K562 (cell line): ENCODE results near the gene CISD3. TPM values are rescaled to one million over a fixed set of nuclear protein-coding genes. Genes with fewer than 3 reads are reported as not detected.

Experiments used
- BCL6 ChIP-seq: fragments of 250-450 bp; sonication (Bioruptor Pico); IDR thresholded peaks from 2 replicates; pipeline ENCODE4 v1.4.0; 2020
- CBFB ChIP-seq: sonication (generic); formaldehyde crosslinking; IDR thresholded peaks from 2 replicates; pipeline ENCODE4 v1.4.0; 2020; ENCODE audit warnings: mild to moderate bottlenecking, missing genetic modification reagents
- CBX3 ChIP-seq, 2 experiments: IDR thresholded peaks; 1 replicate in 1 of 2; 2 replicates in 1 of 2; pipeline ENCODE4 v1.6.1; 2012; ENCODE audit warnings: inconsistent platforms in 2 of 2, low read length in 2 of 2, borderline replicate concordance in 1 of 2, control low read depth in 1 of 2
- CC2D1A ChIP-seq: fragments of 450-650 bp; IDR thresholded peaks from 2 replicates; pipeline ENCODE4 v1.6.1; 2017; ENCODE audit warnings: mild to moderate bottlenecking
- DACH1 ChIP-seq: fragments of 450-650 bp; IDR thresholded peaks from 2 replicates; pipeline ENCODE4 v1.6.1; 2018; ENCODE audit not compliant: partially characterized antibody
- DDX20 ChIP-seq: fragments of 450-650 bp; IDR thresholded peaks from 2 replicates; pipeline ENCODE4 v1.6.1; 2016; ENCODE audit warnings: missing genetic modification characterization, low read depth, mild to moderate bottlenecking, missing compliant biosample characterization, moderate library complexity
- ERF ChIP-seq: fragments of 450-650 bp; formaldehyde crosslinking; IDR thresholded peaks from 2 replicates; pipeline ENCODE4 v1.4.0; 2020; ENCODE audit warnings: mild to moderate bottlenecking, mixed read lengths
- ETV1 ChIP-seq: fragments of 450-650 bp; conservative IDR thresholded peaks from 2 replicates; pipeline ENCODE4 v1.6.1; 2016; ENCODE audit warnings: missing genetic modification characterization, control low read depth, low read depth, missing compliant biosample characterization
- FOSL1 ChIP-seq: fragments of 200-800 bp; sonication (Bioruptor generic); conservative IDR thresholded peaks from 2 replicates; pipeline ENCODE4 v1.6.1; 2016; ENCODE audit warnings: missing genetic modification characterization, missing compliant biosample characterization
- FOXA1 ChIP-seq: fragments of 450-650 bp; IDR thresholded peaks from 2 replicates; pipeline ENCODE4 v1.6.1; 2016; ENCODE audit warnings: mild to moderate bottlenecking, borderline replicate concordance
- FOXP1 ChIP-seq: sonication (generic); formaldehyde crosslinking; IDR thresholded peaks from 2 replicates; pipeline ENCODE4 v1.8.0; 2022; ENCODE audit warnings: mild to moderate bottlenecking, missing genetic modification reagents
- GABPA ChIP-seq: fragments of 200-800 bp; sonication (Bioruptor generic); conservative IDR thresholded peaks from 2 replicates; pipeline ENCODE4 v1.6.1; 2016; ENCODE audit warnings: low read depth, missing genetic modification characterization, missing compliant biosample characterization
- IRF2 ChIP-seq: sonication (generic); formaldehyde crosslinking; IDR thresholded peaks from 2 replicates; pipeline ENCODE4 v1.8.1; 2022; ENCODE audit warnings: mild to moderate bottlenecking, missing genetic modification reagents
- LARP7 ChIP-seq: fragments of 450-650 bp; IDR thresholded peaks from 2 replicates; pipeline ENCODE4 v1.6.1; 2016
- MTF1 ChIP-seq: fragments of 250-450 bp; sonication (Bioruptor Pico); IDR thresholded peaks from 2 replicates; pipeline ENCODE4 v1.9.0; 2021; ENCODE audit warnings: moderate library complexity, mild to moderate bottlenecking, inconsistent platforms, borderline replicate concordance
- NELFE ChIP-seq: IDR thresholded peaks from 2 replicates; pipeline ENCODE4 v1.6.1; 2011; ENCODE audit warnings: mild to moderate bottlenecking; ENCODE audit not compliant: insufficient read depth, insufficient read length
- NR0B1 ChIP-seq: fragments of 450-650 bp; IDR thresholded peaks from one replicate; pipeline ENCODE4 v1.6.1; 2018; ENCODE audit warnings: mild to moderate bottlenecking, moderate library complexity; ENCODE audit not compliant: partially characterized antibody
- NR1H2 ChIP-seq: sonication (generic); formaldehyde crosslinking; IDR thresholded peaks from 2 replicates; pipeline ENCODE4 v1.4.0; 2020; ENCODE audit warnings: mild to moderate bottlenecking, missing genetic modification reagents
- PHF20 ChIP-seq: fragments of 450-650 bp; IDR thresholded peaks from 2 replicates; pipeline ENCODE4 v1.6.1; 2018; ENCODE audit not compliant: partially characterized antibody
- POLR2H ChIP-seq: IDR thresholded peaks from 2 replicates; pipeline ENCODE4 v1.6.1; 2016; ENCODE audit warnings: missing genetic modification characterization, low read depth, mild to moderate bottlenecking, control low read depth, missing compliant biosample characterization, moderate library complexity
- PRMT5 ChIP-seq: sonication (generic); formaldehyde crosslinking; IDR thresholded peaks from 2 replicates; pipeline ENCODE4 v1.5.0; 2020; ENCODE audit warnings: missing genetic modification reagents
- RBM14 ChIP-seq: fragments of 200-400 bp; formaldehyde crosslinking; IDR thresholded peaks from 2 replicates; pipeline ENCODE4 v1.6.1; 2018; ENCODE audit warnings: low read depth, mild to moderate bottlenecking, low read length, moderate library complexity, borderline replicate concordance; ENCODE audit not compliant: insufficient read depth
- RBM17 ChIP-seq: fragments of 200-400 bp; formaldehyde crosslinking; IDR thresholded peaks from 2 replicates; pipeline ENCODE4 v1.6.1; 2017; ENCODE audit warnings: low read depth, mild to moderate bottlenecking, low read length, borderline replicate concordance
- RFX7 ChIP-seq: fragments of 250-450 bp; sonication (Bioruptor Pico); IDR thresholded peaks from 2 replicates; pipeline ENCODE4 v1.5.1; 2021; ENCODE audit warnings: mild to moderate bottlenecking
- RUNX1 ChIP-seq: sonication (generic); IDR thresholded peaks from 2 replicates; pipeline ENCODE4 v1.6.1; 2016; ENCODE audit warnings: antibody characterized with exemption, low read depth
- SMAD3 ChIP-seq: fragments of 450-650 bp; formaldehyde crosslinking; conservative IDR thresholded peaks from 2 replicates; pipeline ENCODE4 v1.4.0; 2020; ENCODE audit warnings: mild to moderate bottlenecking
- ZNF282 ChIP-seq: sonication (generic); formaldehyde crosslinking; IDR thresholded peaks from 2 replicates; pipeline ENCODE4 v1.8.1; 2023; ENCODE audit warnings: missing genetic modification reagents
- ZNF347 ChIP-seq: fragments of 450-650 bp; formaldehyde crosslinking; IDR thresholded peaks from 2 replicates; pipeline ENCODE4 v1.4.0; 2020; ENCODE audit warnings: low read depth, mild to moderate bottlenecking, moderate library complexity
- ZNF589 ChIP-seq: fragments of 200-800 bp; sonication (Bioruptor generic); IDR thresholded peaks from 2 replicates; pipeline ENCODE4 v1.6.1; 2016; ENCODE audit warnings: low read depth, missing genetic modification characterization, missing compliant biosample characterization
- polyA plus RNA-seq, 8 experiments: library from polyadenylated mRNA; depleted of rRNA in 4 of 8; stranded (reverse) in 5 of 8; unstranded in 3 of 8; fragments of >200 nt; fragmentation: Nextera tagmentation in 2 of 8; fragmentation: Illumina TruSeq in 1 of 8; extraction: Ambion mirVana in 2 of 8; extraction: Trizol in 1 of 8; gene quantifications; 2 replicates each; pipeline versions ENCODE4 v1.2.1 to v1.2.3, GENCODE V29; 2011 to 2014; ENCODE audit warnings: inconsistent platforms in 1 of 8, missing spikeins in 1 of 8
- total RNA-seq, 7 experiments: library from RNA; depleted of rRNA in 6 of 7; stranded (reverse); fragments of >200 nt in 6 of 7; fragmentation: Illumina TruSeq in 2 of 7; extraction: Trizol in 2 of 7; gene quantifications; 2 replicates each; pipeline versions ENCODE4 v1.2.1 to v1.2.3, GENCODE V29; 2011 to 2021; ENCODE audit warnings: low replicate concordance in 1 of 7
- TF ChIP-seq, protein P1 (sequence below): fragments of 250-450 bp; sonication (Bioruptor Pico); IDR thresholded peaks from 2 replicates; pipeline ENCODE4 v1.8.0; 2021; ENCODE audit warnings: borderline replicate concordance, mild to moderate bottlenecking, moderate library complexity; ENCODE audit not compliant: poor library complexity, severe bottlenecking

The CISD3 gene
- total and polyA plus RNA-seq, 9 of the 15 experiments (the other 6 are each of a cell fraction or from before 2014, with no cell fraction given), result 5.0 to 60.7 (median 15.7) TPM

DNA sequence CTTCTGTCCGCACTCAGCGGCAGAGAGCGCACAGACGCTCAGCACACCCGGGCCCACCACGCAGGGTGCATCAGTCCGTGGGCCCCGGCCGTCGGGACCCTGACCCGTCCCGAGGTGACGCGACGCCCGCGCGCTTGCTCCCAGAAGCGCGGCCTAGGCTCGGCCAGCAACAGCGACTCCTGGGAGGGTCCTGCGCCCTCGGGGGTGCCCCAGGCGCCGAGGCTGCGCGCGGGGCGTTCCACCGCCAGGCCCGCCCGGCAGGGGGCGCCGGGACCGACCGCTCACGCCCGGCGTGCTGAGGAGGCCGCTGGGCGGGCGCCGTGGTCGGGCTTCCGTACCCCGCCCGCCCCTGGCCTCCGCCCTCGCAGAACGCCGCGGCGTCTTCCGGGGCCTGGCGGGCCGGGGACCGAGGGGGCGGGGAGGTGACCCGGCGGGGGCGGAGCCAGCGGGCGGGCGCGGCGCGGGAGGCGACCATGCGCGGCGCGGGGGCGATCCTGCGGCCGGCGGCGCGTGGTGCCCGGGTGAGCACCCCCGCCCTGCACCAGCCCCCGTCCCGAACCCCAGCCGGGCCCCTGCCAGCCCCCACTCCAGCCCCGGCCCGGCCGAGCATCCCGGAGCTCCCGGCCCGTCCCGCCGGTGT is at the start of gene CISD3 (continued):
- no peak for TF ChIP-seq SMAD3 (CRISPR knock-in tag)
- TF ChIP-seq POLR2H (tag), result no peak
- no peak for TF ChIP-seq FOXP1 (CRISPR knock-in tag)
- TF ChIP-seq DDX20 (tag), result no peak
- TF ChIP-seq NR0B1, result no peak
- TF ChIP-seq PHF20, result peak; percentile 53
- TF ChIP-seq FOSL1, result no peak
- TF ChIP-seq ZNF282, result no peak
- TF ChIP-seq ZNF589, result no peak
- TF ChIP-seq ERF (CRISPR knock-in tag), result peak; percentile 77; the same call in 1 of the 2 replicates
- no peak for TF ChIP-seq ETV1 (tag)
- TF ChIP-seq CC2D1A, result no peak
- TF ChIP-seq NR1H2, result no peak
- no peak for TF ChIP-seq DACH1
- no peak for TF ChIP-seq LARP7
- no peak for TF ChIP-seq CBX3 (IDR thresholded peaks at IDR 0.05; ENCODE audit: borderline replicate concordance in 1 of 2, low read length in 2 of 2)
- TF ChIP-seq CBFB (CRISPR knock-in tag), result no peak
- TF ChIP-seq IRF2 (CRISPR knock-in tag), result no peak
- TF ChIP-seq MTF1, result no peak
- no peak for TF ChIP-seq BCL6 (CRISPR knock-in tag)
- no peak for TF ChIP-seq RBM17
- TF ChIP-seq NELFE, result no peak
- no peak for TF ChIP-seq RBM14
- no peak for TF ChIP-seq ZNF347 (CRISPR knock-in tag)
- peak; percentile 78 for TF ChIP-seq GABPA (tag)
- TF ChIP-seq RFX7 (CRISPR knock-in tag), result no peak
- TF ChIP-seq PRMT5 (CRISPR knock-in tag), result no peak
- TF ChIP-seq, protein P1, sequence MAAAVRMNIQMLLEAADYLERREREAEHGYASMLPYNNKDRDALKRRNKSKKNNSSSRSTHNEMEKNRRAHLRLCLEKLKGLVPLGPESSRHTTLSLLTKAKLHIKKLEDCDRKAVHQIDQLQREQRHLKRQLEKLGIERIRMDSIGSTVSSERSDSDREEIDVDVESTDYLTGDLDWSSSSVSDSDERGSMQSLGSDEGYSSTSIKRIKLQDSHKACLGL (CRISPR knock-in tag), result no peak
- no peak for TF ChIP-seq FOXA1
- no peak for TF ChIP-seq RUNX1
